SU-DHL-6 (cell line): ENCODE data around the gene CFAP300.

Experiments used
- CTCF ChIP-seq: fragments of 200-600 bp; sonication (generic); IDR thresholded peaks from one replicate; pipeline ENCODE4 v1.5.1; 2017; ENCODE audit warnings: antibody characterized with exemption, mild to moderate bottlenecking, low read length, moderate library complexity; ENCODE audit not compliant: insufficient read depth, poor library complexity, severe bottlenecking
- EZH2phosphoT487 ChIP-seq: fragments of 200-600 bp; sonication (generic), shearing (Covaris generic); conservative IDR thresholded peaks from 2 replicates; pipeline ENCODE4 v1.6.1; 2018; ENCODE audit warnings: mild to moderate bottlenecking, antibody characterized with exemption, low read length, moderate library complexity, mixed read lengths

- no peak for TF ChIP-seq CTCF
- no peak for TF ChIP-seq EZH2phosphoT487
These were observed 65.2 kb downstream of the CFAP300 start for GRCh38 chr11:102112509-102112821.
